Measurements from ENCODE around the gene IL15. TPM values are rescaled to one million over a fixed set of nuclear protein-coding genes. Genes with fewer than 3 reads are reported as not detected.

Gene IL15
- total and polyA plus RNA-seq, 8 donors: 1.2 to 15.6 (median 3.4) TPM

DNA sequence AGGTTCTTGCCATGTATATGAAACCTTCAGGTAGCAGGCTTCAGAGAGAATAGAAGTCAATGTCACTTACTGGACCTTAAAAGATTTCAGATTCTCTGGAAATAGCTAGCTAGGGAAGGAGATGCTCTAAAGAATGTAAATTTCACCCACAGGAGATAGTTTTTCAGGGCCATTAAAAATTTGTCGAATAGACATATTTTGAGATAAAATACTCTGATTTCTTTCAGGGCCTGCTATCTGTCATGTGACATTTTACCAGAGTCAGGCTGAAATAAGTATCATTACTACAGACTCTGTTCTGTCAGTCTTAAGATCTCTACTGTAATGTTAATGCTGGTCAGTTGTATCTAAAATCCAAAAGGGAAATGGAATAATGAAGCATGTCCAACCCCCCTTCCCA is 15.7 kb upstream of the IL15 start:
- no peak overlapping the region for H3K4me3 ChIP-seq
- no peak for DNase-seq
- TF ChIP-seq POLR2AphosphoS5 (IDR thresholded peaks at IDR 0.05): no peak
- TF ChIP-seq, protein P1, sequence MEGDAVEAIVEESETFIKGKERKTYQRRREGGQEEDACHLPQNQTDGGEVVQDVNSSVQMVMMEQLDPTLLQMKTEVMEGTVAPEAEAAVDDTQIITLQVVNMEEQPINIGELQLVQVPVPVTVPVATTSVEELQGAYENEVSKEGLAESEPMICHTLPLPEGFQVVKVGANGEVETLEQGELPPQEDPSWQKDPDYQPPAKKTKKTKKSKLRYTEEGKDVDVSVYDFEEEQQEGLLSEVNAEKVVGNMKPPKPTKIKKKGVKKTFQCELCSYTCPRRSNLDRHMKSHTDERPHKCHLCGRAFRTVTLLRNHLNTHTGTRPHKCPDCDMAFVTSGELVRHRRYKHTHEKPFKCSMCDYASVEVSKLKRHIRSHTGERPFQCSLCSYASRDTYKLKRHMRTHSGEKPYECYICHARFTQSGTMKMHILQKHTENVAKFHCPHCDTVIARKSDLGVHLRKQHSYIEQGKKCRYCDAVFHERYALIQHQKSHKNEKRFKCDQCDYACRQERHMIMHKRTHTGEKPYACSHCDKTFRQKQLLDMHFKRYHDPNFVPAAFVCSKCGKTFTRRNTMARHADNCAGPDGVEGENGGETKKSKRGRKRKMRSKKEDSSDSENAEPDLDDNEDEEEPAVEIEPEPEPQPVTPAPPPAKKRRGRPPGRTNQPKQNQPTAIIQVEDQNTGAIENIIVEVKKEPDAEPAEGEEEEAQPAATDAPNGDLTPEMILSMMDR (IDR thresholded peaks at IDR 0.05): no peak
- no peak for TF ChIP-seq EP300 (IDR thresholded peaks at IDR 0.05)
- TF ChIP-seq POLR2A (IDR thresholded peaks at IDR 0.05): no peak
- H3K27me3 ChIP-seq: no peaks in the 10 kb centered on the region
- no peaks in the 10 kb centered on the region for H3K4me1 ChIP-seq
- no peaks in the 10 kb centered on the region for H3K36me3 ChIP-seq
- no peak overlapping the region for H3K27ac ChIP-seq
- intact Hi-C loops (cut with DNase I; ENCODE audit: low total_unique reads): no loop called here
- 89 to 97% (median 96%) methylated on average over 1 of the region's 1 CpG for WGBS, 5 donors
- no peaks in the 10 kb centered on the region for H3K9me3 ChIP-seq

DNA sequence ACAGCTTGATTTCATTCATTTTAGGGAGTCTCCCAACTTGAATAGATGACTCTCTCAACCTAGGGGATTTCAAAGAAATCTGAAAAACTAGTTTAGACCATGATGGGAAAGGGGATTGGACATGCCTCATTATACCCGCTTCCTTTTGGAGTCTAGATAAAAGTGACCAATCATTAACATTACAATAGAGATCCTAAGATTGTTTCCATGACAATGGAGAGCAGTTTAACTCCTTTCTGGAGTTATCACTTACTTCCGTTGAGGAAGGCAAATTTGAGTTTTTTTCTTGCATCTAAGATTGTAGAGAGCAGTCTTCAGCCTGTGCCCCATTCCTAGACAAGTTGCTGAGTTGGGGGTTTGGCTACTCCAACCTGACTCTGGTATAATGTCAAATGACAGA is 11.4 kb upstream of the IL15 start:
- Histone ChIP-seq H3K4me1 (no peaks in the 10 kb centered on the region), H3K36me3 (no peaks in the 10 kb centered on the region), H3K27ac (no peak overlapping the region), H3K27me3 (no peaks in the 10 kb centered on the region), H3K4me3 (no peak overlapping the region), H3K9me3 (no peaks in the 10 kb centered on the region)
- TF ChIP-seq POLR2AphosphoS5 (IDR thresholded peaks at IDR 0.05) (no peak), EP300 (IDR thresholded peaks at IDR 0.05) (no peak), POLR2A (IDR thresholded peaks at IDR 0.05) (no peak)
- TF ChIP-seq, protein P1 (IDR thresholded peaks at IDR 0.05): no peak
- DNase-seq: no peak
- WGBS, 5 donors: 27 to 60% (median 53%) methylated on average over 2 of the region's 2 CpGs
- intact Hi-C loops (cut with DNase I; ENCODE audit: low total_unique reads): no loop called here

DNA sequence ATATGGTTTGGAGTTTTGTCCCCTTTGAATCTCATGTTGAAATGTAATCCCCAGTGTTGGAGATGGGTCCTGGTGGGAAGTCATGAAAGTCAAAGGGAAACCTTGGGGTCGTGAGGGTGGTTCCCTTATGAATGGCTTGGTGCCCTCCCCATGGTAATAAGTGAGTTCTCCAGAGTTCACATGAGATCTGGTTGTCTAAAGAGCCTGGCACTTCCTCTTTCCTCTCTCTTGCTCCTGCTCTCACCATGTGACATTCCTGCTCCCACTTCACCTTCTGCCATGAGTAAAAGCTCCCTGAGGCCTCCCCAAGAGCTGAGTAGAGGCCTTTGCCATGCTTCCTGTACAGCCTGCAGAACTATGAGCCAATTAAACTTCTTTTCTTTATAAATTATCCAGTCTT is 5.5 kb upstream of the IL15 start:
- no peak for TF ChIP-seq POLR2AphosphoS5 (IDR thresholded peaks at IDR 0.05)
- no peak for TF ChIP-seq POLR2A (IDR thresholded peaks at IDR 0.05)
- no peak for TF ChIP-seq EP300 (IDR thresholded peaks at IDR 0.05)
- TF ChIP-seq, protein P1 (IDR thresholded peaks at IDR 0.05): no peak
- H3K27ac ChIP-seq: no peak overlapping the region
- H3K4me3 ChIP-seq: no peak overlapping the region
- no peaks in the 10 kb centered on the region for H3K36me3 ChIP-seq
- no peaks in the 10 kb centered on the region for H3K27me3 ChIP-seq
- WGBS, 5 donors: 50 to 88% (median 75%) methylated on average over 1 of the region's 1 CpG
- DNase-seq: no peak
- intact Hi-C loops (cut with DNase I; ENCODE audit: low total_unique reads): no loop called here
- no peaks in the 10 kb centered on the region for H3K9me3 ChIP-seq
- H3K4me1 ChIP-seq: peaks cover 0 to 4% (median under 1%) of the 10 kb centered on the region in 4 donors

DNA sequence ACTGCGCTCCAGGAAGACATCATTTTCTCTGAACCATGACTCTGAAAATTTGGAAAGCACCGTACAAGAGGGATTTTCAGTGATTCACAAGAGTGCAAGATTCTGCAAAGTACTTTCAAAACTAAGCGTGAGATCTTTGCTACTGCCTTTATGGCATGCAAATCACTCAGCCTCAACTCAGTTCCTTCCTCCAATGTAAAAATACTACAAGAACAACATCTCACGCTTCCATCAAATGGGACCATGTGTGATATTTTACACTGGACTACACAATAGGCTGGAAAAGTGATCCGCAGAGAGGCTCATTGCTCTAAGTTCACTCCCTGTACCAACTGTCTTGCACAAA is 674 bp upstream of the IL15 start:
- H3K27me3 ChIP-seq: no peaks in the 10 kb centered on the region
- H3K27ac ChIP-seq: peak overlapping the region in 4 of 5 donors; percentile 82 to 94 (median 92)

More for the DNA sequence above, 674 bp upstream of the IL15 start:
- Histone ChIP-seq H3K9me3 (no peaks in the 10 kb centered on the region), H3K4me1 (peaks cover 3 to 36% (median 24%) of the 10 kb centered on the region in 4 donors), H3K36me3 (no peaks in the 10 kb centered on the region), H3K4me3 (peak overlapping the region; percentile 70 to 92 (median 84))
- no peak for TF ChIP-seq POLR2A (IDR thresholded peaks at IDR 0.05)
- TF ChIP-seq POLR2AphosphoS5 (IDR thresholded peaks at IDR 0.05): no peak
- TF ChIP-seq, protein P1 (IDR thresholded peaks at IDR 0.05): no peak
- no peak for TF ChIP-seq EP300 (IDR thresholded peaks at IDR 0.05)
- no peak for DNase-seq
- WGBS, 5 donors: 42 to 56% (median 54%) methylated on average over 5 of the region's 5 CpGs
- intact Hi-C loops (cut with DNase I; ENCODE audit: low total_unique reads): no loop called here

All from stomach (tissue), 9 donors.